Peyer's patch (tissue), 4 donors: ENCODE results near the gene POFUT1. TPM values are rescaled to one million over a fixed set of nuclear protein-coding genes. Genes with fewer than 3 reads are reported as not detected.

Experiments
- DNase-seq, 3 donors: peaks; one replicate each; pipeline ENCODE4 v3.0.0-alpha.2; 2017 to 2019
- H3K27ac ChIP-seq, 4 donors: fragments of 200-600 bp; sonication (generic); one replicate each; pipeline ENCODE4 v1.5.1; 2016 to 2019
- H3K27me3 ChIP-seq, 2 donors: fragments of 200-600 bp; sonication (generic); one replicate each; pipeline ENCODE4 v1.5.1; 2019
- H3K36me3 ChIP-seq, 3 donors: fragments of 200-600 bp; sonication (generic); one replicate each; pipeline ENCODE4 v1.5.1; 2016 to 2019
- H3K4me1 ChIP-seq, 4 donors: fragments of 200-600 bp; sonication (generic); one replicate each; pipeline ENCODE4 v1.5.1; 2016 to 2019
- H3K4me3 ChIP-seq, 4 donors: fragments of 200-600 bp; sonication (generic); 1 replicate in 3 of 4; 2 replicates in 1 of 4; pipeline ENCODE4 v1.5.1; 2016 to 2019; ENCODE audit warnings: mild to moderate bottlenecking in 1 of 4
- H3K9me3 ChIP-seq, 4 donors: fragments of 200-600 bp; sonication (generic); one replicate each; pipeline ENCODE4 v1.5.1; 2016 to 2019; ENCODE audit warnings: mild to moderate bottlenecking in 1 of 4
- CTCF ChIP-seq, 6 experiments: fragments of 450-650 bp in 4 of 6; fragments of 200-600 bp in 2 of 6; sonication (generic) in 1 of 6; IDR thresholded peaks; one replicate each; pipeline ENCODE4 v1.5.1; 2017 to 2019; ENCODE audit warnings: antibody characterized with exemption in 6 of 6, mild to moderate bottlenecking in 3 of 6, moderate library complexity in 1 of 6
- POLR2A ChIP-seq, 2 donors: fragments of 450-650 bp; IDR thresholded peaks; one replicate each; pipeline ENCODE4 v1.5.1; 2017; ENCODE audit warnings: antibody characterized with exemption in 2 of 2, mild to moderate bottlenecking in 2 of 2, moderate library complexity in 2 of 2
- total RNA-seq, 4 donors: library from RNA; depleted of rRNA; stranded (reverse); fragments of >200 nt; gene quantifications; one replicate each; pipeline ENCODE4 v1.1.0, GENCODE V29; 2016

POFUT1 gene
- total RNA-seq, 4 donors from 2014 or later: 42.9 to 118 (median 55.7) TPM

GRCh38 chr20:32205843-32206759 is 1.6 kb upstream of the POFUT1 start:
- Histone ChIP-seq H3K27ac (peak overlapping the region; percentile 86 to 97 (median 92)), H3K27me3 (no peaks in the 10 kb centered on the region), H3K36me3 (peaks cover 0 to 22% (median 0%) of the 10 kb centered on the region in 3 donors), H3K4me3 (peak overlapping the region; percentile 91 to 99 (median 94)), H3K9me3 (no peaks in the 10 kb centered on the region), H3K4me1 (peaks cover 7 to 73% (median 13%) of the 10 kb centered on the region in 4 donors)
- no peak for TF ChIP-seq POLR2A (IDR thresholded peaks at IDR 0.05)
- TF ChIP-seq CTCF (IDR thresholded peaks at IDR 0.05): no peak
- no peak for DNase-seq

DNA sequence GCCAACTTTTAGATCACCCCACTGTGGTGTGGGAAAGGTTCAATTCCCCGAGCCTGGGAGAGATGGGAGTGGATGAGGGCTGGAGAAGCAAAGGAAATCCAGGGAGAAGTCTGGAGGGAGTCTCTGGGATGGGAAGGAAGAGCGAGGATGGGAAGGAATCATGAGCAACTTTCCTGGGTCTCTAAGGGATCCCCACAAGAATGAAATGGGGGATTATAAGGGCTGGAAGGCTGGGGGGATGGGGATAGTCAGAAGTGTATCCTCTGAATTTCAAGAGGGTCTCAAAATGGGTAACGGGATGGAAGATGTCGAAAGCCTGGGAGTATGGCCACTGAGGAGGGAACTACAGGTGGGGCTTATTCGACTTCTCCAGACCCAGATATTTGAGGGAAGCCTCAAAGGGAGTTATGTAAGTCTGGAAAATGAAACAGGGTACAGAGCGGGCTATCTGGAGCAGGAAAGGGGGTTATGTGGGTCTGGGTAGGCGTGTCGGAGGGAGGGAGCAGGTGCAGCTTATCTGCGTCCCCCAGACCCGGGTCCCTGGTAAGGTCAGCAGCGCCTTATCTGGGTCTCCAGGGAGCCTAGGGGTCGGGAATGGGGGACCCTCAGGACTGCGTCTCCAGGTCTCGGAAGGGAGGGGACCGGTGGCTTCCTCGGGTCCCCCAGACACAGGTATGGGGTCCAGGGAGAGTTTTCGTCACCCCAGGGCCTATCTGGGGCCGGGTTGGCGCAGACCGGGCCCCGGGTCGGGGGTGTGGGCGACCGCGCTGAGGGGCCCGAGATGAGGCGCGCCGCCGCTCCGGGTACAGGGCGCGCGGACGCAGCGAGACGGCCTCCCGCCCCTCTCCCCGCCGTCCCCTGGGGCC is 687 bp upstream of the POFUT1 start:
- DNase-seq: no peak
- Histone ChIP-seq H3K27me3 (no peaks in the 10 kb centered on the region), H3K4me1 (peaks cover 7 to 73% (median 13%) of the 10 kb centered on the region in 4 donors), H3K36me3 (peaks cover 0 to 21% (median 0%) of the 10 kb centered on the region in 3 donors), H3K27ac (peak overlapping the region; percentile 86 to 97 (median 92)), H3K4me3 (peak overlapping the region; percentile 91 to 99 (median 94)), H3K9me3 (no peaks in the 10 kb centered on the region)
- no peak for TF ChIP-seq CTCF (IDR thresholded peaks at IDR 0.05)
- TF ChIP-seq POLR2A (IDR thresholded peaks at IDR 0.05): no peak

DNA sequence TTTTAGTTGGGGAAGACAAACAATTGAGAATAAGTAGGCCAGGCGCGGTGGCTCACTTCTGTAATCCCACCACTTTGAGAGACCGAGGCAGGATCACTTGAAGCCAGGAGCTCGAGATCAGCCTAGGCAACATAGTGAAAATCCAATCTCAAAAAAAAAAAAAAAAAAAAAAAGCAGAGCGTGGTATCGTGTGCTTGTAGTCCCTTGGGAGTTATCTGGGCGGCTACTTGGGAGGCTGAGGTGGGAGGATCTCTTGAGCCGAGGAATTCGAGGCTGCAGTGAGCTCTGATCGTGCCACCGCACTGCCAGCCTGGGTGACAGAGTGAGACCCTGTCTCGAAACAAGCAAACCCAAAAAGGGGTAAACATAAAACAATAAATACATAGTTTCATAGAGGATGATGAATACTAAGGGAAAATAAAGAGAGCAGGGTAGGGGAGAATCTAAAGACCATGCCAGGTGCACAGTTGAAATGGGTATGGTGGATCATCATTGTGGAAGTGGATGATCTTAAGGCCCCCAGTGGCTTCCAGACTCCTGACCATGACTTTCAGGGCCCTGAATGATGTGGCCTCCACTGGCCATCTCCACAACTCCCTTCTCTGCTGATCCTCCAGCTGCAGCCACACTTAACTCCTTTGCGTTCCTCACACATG is 947 bp downstream of the POFUT1 start:
- no peak for DNase-seq
- Histone ChIP-seq H3K4me1 (peaks cover 5 to 59% (median 13%) of the 10 kb centered on the region in 4 donors), H3K4me3 (peak overlapping the region; percentile 91 to 99 (median 94)), H3K36me3 (peaks cover 0 to 29% (median 0%) of the 10 kb centered on the region in 3 donors), H3K27me3 (no peaks in the 10 kb centered on the region), H3K27ac (peak overlapping the region; percentile 86 to 97 (median 92)), H3K9me3 (no peaks in the 10 kb centered on the region)
- TF ChIP-seq CTCF (IDR thresholded peaks at IDR 0.05) (no peak), POLR2A (IDR thresholded peaks at IDR 0.05) (no peak)

GRCh38 chr20:32209850-32210605 is 2.3 kb downstream of the POFUT1 start:
- no peaks in the 10 kb centered on the region for H3K27me3 ChIP-seq
- H3K27ac ChIP-seq: peak overlapping the region in 1 of 4 donors; percentile 97
- DNase-seq: no peak
- H3K9me3 ChIP-seq: no peaks in the 10 kb centered on the region
- H3K36me3 ChIP-seq: peaks cover 0 to 29% (median 0%) of the 10 kb centered on the region in 3 donors
- TF ChIP-seq POLR2A (IDR thresholded peaks at IDR 0.05): no peak
- no peak for TF ChIP-seq CTCF (IDR thresholded peaks at IDR 0.05)
- peak overlapping the region in 1 of 4 donors; percentile 91 for H3K4me3 ChIP-seq
- H3K4me1 ChIP-seq: peaks cover 5 to 45% (median 13%) of the 10 kb centered on the region in 4 donors
